GM23248 (cell line): ENCODE measurements around the gene RASSF1. TPM values are rescaled to one million over a fixed set of nuclear protein-coding genes. Genes with fewer than 3 reads are reported as not detected.

Experiments
- polyA plus RNA-seq: library from polyadenylated mRNA; unstranded; fragments of >200 nt; fragmentation: Nextera tagmentation; extraction: Ambion mirVana; gene quantifications from 2 replicates; pipeline ENCODE4 v1.2.1, GENCODE V29; 2016
- total RNA-seq: library from RNA; depleted of rRNA; stranded (reverse); fragments of >200 nt; shearing (Covaris generic); gene quantifications from 2 replicates; pipeline ENCODE4 v1.2.3, GENCODE V29; 2014; rRNA removed

Gene RASSF1
- total and polyA plus RNA-seq, 2 experiments from 2014 or later = 56.4 to 57.5 TPM

Other genes starting within 250 kb of the RASSF1 start
- 3.2 and 3.5 TPM in 2 replicates for gene SEMA3F, start 185.5 kb downstream of the RASSF1 start, total RNA-seq
- 0.25 and 0.54 TPM in 2 replicates for gene SEMA3F, start 185.5 kb downstream of the RASSF1 start, polyA plus RNA-seq
- gene GNAT1, start 149.2 kb downstream of the RASSF1 start, total RNA-seq = not detected in 2 replicates
- not detected in 2 replicates for gene GNAT1, start 149.2 kb downstream of the RASSF1 start, polyA plus RNA-seq
- under 0.01 TPM in 1 of 2 replicates, not detected in the other for gene SLC38A3, start 135.6 kb downstream of the RASSF1 start, total RNA-seq
- gene SLC38A3, start 135.6 kb downstream of the RASSF1 start, polyA plus RNA-seq = 0.36 and 0.93 TPM in 2 replicates
- gene GNAI2, start 104.6 kb downstream of the RASSF1 start, total RNA-seq = 393 and 427 TPM in 2 replicates
- 424 and 426 TPM in 2 replicates for gene GNAI2, start 104.6 kb downstream of the RASSF1 start, polyA plus RNA-seq
- gene SEMA3B, start 71.7 kb downstream of the RASSF1 start, total RNA-seq = 8.8 and 13.3 TPM in 2 replicates
- 7.6 and 8.4 TPM in 2 replicates for gene SEMA3B, start 71.7 kb downstream of the RASSF1 start, polyA plus RNA-seq
- not detected in 2 replicates for gene LSMEM2, start 61.7 kb downstream of the RASSF1 start, total RNA-seq
- not detected in 2 replicates for gene LSMEM2, start 61.7 kb downstream of the RASSF1 start, polyA plus RNA-seq
- gene IFRD2, start 48.4 kb downstream of the RASSF1 start, total RNA-seq = 86.6 and 90.2 TPM in 2 replicates
- 85.4 and 90.6 TPM in 2 replicates for gene IFRD2, start 48.4 kb downstream of the RASSF1 start, polyA plus RNA-seq
- 3.0 and 9.6 TPM in 2 replicates for gene HYAL3, start 41.4 kb downstream of the RASSF1 start, total RNA-seq
- gene HYAL3, start 41.4 kb downstream of the RASSF1 start, polyA plus RNA-seq = 5.7 and 7.6 TPM in 2 replicates
- 7.8 and 10.2 TPM in 2 replicates for gene NAA80, start 41.4 kb downstream of the RASSF1 start, total RNA-seq
- gene NAA80, start 41.4 kb downstream of the RASSF1 start, polyA plus RNA-seq = 10.8 and 11.1 TPM in 2 replicates
- gene HYAL1, start 37.3 kb downstream of the RASSF1 start, total RNA-seq = 0.51 TPM in 1 of 2 replicates, not detected in the other
- gene HYAL1, start 37.3 kb downstream of the RASSF1 start, polyA plus RNA-seq = 0.09 and 0.20 TPM in 2 replicates
- gene HYAL2, start 18.1 kb downstream of the RASSF1 start, total RNA-seq = 47.8 and 48.0 TPM in 2 replicates
- 33.6 and 35.8 TPM in 2 replicates for gene HYAL2, start 18.1 kb downstream of the RASSF1 start, polyA plus RNA-seq
- 14.3 and 32.5 TPM in 2 replicates for gene TUSC2, start 12.6 kb downstream of the RASSF1 start, total RNA-seq
- gene TUSC2, start 12.6 kb downstream of the RASSF1 start, polyA plus RNA-seq = 45.7 and 46.5 TPM in 2 replicates
- gene ZMYND10, start 4.9 kb upstream of the RASSF1 start, total RNA-seq = 1.5 TPM in 1 of 2 replicates, not detected in the other
- gene ZMYND10, start 4.9 kb upstream of the RASSF1 start, polyA plus RNA-seq = 0.61 and 0.90 TPM in 2 replicates
- gene NPRL2, start 9.9 kb upstream of the RASSF1 start, total RNA-seq = 17.9 and 20.2 TPM in 2 replicates
- gene NPRL2, start 9.9 kb upstream of the RASSF1 start, polyA plus RNA-seq = 22.9 and 28.9 TPM in 2 replicates
- 29.0 and 37.7 TPM in 2 replicates for gene CYB561D2, start 10.0 kb upstream of the RASSF1 start, total RNA-seq
- 28.3 and 31.5 TPM in 2 replicates for gene CYB561D2, start 10.0 kb upstream of the RASSF1 start, polyA plus RNA-seq
- 68.4 and 95.4 TPM in 2 replicates for gene TMEM115, start 18.7 kb upstream of the RASSF1 start, total RNA-seq
- gene TMEM115, start 18.7 kb upstream of the RASSF1 start, polyA plus RNA-seq = 73.1 and 78.1 TPM in 2 replicates
- not detected in 2 replicates for gene CACNA2D2, start 162.8 kb upstream of the RASSF1 start, total RNA-seq
- gene CACNA2D2, start 162.8 kb upstream of the RASSF1 start, polyA plus RNA-seq = not detected in 2 replicates
- 17.4 and 36.8 TPM in 2 replicates for gene C3orf18, start 226.9 kb upstream of the RASSF1 start, total RNA-seq
- 17.3 and 19.3 TPM in 2 replicates for gene C3orf18, start 226.9 kb upstream of the RASSF1 start, polyA plus RNA-seq
- 15.8 and 15.9 TPM in 2 replicates for gene HEMK1, start 228.7 kb upstream of the RASSF1 start, total RNA-seq
- 17.3 and 18.4 TPM in 2 replicates for gene HEMK1, start 228.7 kb upstream of the RASSF1 start, polyA plus RNA-seq